HepG2 (cell line): Measurements from ENCODE around the gene CFAP99. TPM values are rescaled to one million over a fixed set of nuclear protein-coding genes. Genes with fewer than 3 reads are reported as not detected.

Experiments used
- ATF4 ChIP-seq, 2 experiments: fragments of 450-650 bp in 1 of 2; sonication (generic) in 1 of 2; formaldehyde crosslinking; IDR thresholded peaks; 2 replicates each; pipeline versions ENCODE4 v1.5.0 to v1.8.0; 2020 to 2022; ENCODE audit warnings: mild to moderate bottlenecking in 1 of 2, missing genetic modification reagents in 1 of 2
- CHCHD3 ChIP-seq: sonication (generic); formaldehyde crosslinking; IDR thresholded peaks from 2 replicates; pipeline ENCODE4 v1.8.0; 2022; ENCODE audit warnings: mild to moderate bottlenecking, missing genetic modification reagents, moderate library complexity
- CSRNP1 ChIP-seq: sonication (generic); formaldehyde crosslinking; IDR thresholded peaks from 2 replicates; pipeline ENCODE4 v1.8.1; 2023; ENCODE audit warnings: mild to moderate bottlenecking, missing genetic modification reagents
- DNMT1 ChIP-seq: sonication (generic); formaldehyde crosslinking; IDR thresholded peaks from 2 replicates; pipeline ENCODE4 v1.5.1; 2020; ENCODE audit warnings: mild to moderate bottlenecking, missing genetic modification reagents
- GABPA ChIP-seq, 2 experiments: IDR thresholded peaks; 2 replicates each; pipeline ENCODE4 v1.6.1; 2011 to 2016; ENCODE audit warnings: low read depth in 2 of 2, low read length in 1 of 2, missing biosample characterization in 1 of 2, missing genetic modification characterization in 1 of 2
- HHEX ChIP-seq: IDR thresholded peaks from 2 replicates; pipeline ENCODE4 v1.6.1; 2016; ENCODE audit warnings: control low read depth
- HNRNPK ChIP-seq: fragments of 200-400 bp; formaldehyde crosslinking; IDR thresholded peaks from 2 replicates; pipeline ENCODE4 v1.6.1; 2018; ENCODE audit warnings: low read length, low read depth, moderate library complexity, mild to moderate bottlenecking; ENCODE audit not compliant: poor library complexity, severe bottlenecking
- KDM3A ChIP-seq: IDR thresholded peaks from 2 replicates; pipeline ENCODE4 v1.6.1; 2018; ENCODE audit warnings: low read depth, missing compliant biosample characterization
- MZF1 ChIP-seq: sonication (generic); formaldehyde crosslinking; IDR thresholded peaks from 2 replicates; pipeline ENCODE4 v1.8.1; 2023; ENCODE audit warnings: mild to moderate bottlenecking, missing genetic modification reagents, borderline replicate concordance
- PRMT3 ChIP-seq: sonication (generic); formaldehyde crosslinking; IDR thresholded peaks from 2 replicates; pipeline ENCODE4 v1.8.1; 2022; ENCODE audit warnings: low read depth, mild to moderate bottlenecking, moderate library complexity, missing genetic modification reagents, borderline replicate concordance
- RAD21 ChIP-seq: fragments of 450-650 bp; formaldehyde crosslinking; IDR thresholded peaks from 2 replicates; pipeline ENCODE4 v1.5.0; 2020; ENCODE audit warnings: mild to moderate bottlenecking
- SALL2 ChIP-seq: sonication (generic); formaldehyde crosslinking; IDR thresholded peaks from 2 replicates; pipeline ENCODE4 v1.8.1; 2023; ENCODE audit warnings: mild to moderate bottlenecking, missing genetic modification reagents, inconsistent platforms
- SRY ChIP-seq: sonication (generic); formaldehyde crosslinking; IDR thresholded peaks from 2 replicates; pipeline ENCODE4 v1.8.0; 2022; ENCODE audit warnings: mild to moderate bottlenecking, missing genetic modification reagents
- U2AF1 ChIP-seq: fragments of 200-400 bp; formaldehyde crosslinking; optimal IDR thresholded peaks from 2 replicates; pipeline ENCODE3; 2017; ENCODE audit warnings: mild to moderate bottlenecking, low read depth, low read length
- YEATS4 ChIP-seq: sonication (generic); formaldehyde crosslinking; IDR thresholded peaks from 2 replicates; pipeline ENCODE4 v1.4.0; 2020; ENCODE audit warnings: missing genetic modification reagents, borderline replicate concordance
- ZBTB7A ChIP-seq: sonication (generic); formaldehyde crosslinking; IDR thresholded peaks from 2 replicates; pipeline ENCODE4 v1.8.0; 2022; ENCODE audit warnings: mild to moderate bottlenecking, missing genetic modification reagents
- ZNF101 ChIP-seq: sonication (generic); formaldehyde crosslinking; IDR thresholded peaks from 2 replicates; pipeline ENCODE4 v1.4.0; 2020; ENCODE audit warnings: mild to moderate bottlenecking, low read depth, missing genetic modification reagents, borderline replicate concordance
- ZNF317 ChIP-seq: sonication (generic); formaldehyde crosslinking; IDR thresholded peaks from 2 replicates; pipeline ENCODE4 v1.5.0; 2020; ENCODE audit warnings: mild to moderate bottlenecking, missing genetic modification reagents
- ZNF7 ChIP-seq: IDR thresholded peaks from 2 replicates; pipeline ENCODE4 v1.6.1; 2016; ENCODE audit warnings: missing biosample characterization, missing genetic modification reagents
- ZNF724P ChIP-seq: sonication (generic); formaldehyde crosslinking; IDR thresholded peaks from 2 replicates; pipeline ENCODE4 v1.8.0; 2022; ENCODE audit warnings: missing genetic modification reagents, borderline replicate concordance
- ZNF891 ChIP-seq: sonication (generic); formaldehyde crosslinking; IDR thresholded peaks from 2 replicates; pipeline ENCODE4 v1.5.0; 2020; ENCODE audit warnings: mild to moderate bottlenecking, missing genetic modification reagents
- polyA plus RNA-seq, 8 experiments: library from polyadenylated mRNA; depleted of rRNA in 3 of 8; stranded (reverse) in 7 of 8; unstranded in 1 of 8; fragments of >200 nt; fragmentation: Illumina TruSeq in 4 of 8; extraction: Trizol in 4 of 8; gene quantifications; 2 replicates each; pipeline versions ENCODE4 v1.2.1 to v1.2.3, GENCODE V29; 2011 to 2016; ENCODE audit warnings: low read depth in 4 of 8, missing spikeins in 1 of 8, mixed read lengths in 1 of 8; ENCODE audit not compliant: insufficient read depth in 1 of 8
- total RNA-seq, 5 experiments: library from RNA; depleted of rRNA; stranded (reverse); fragments of >200 nt; fragmentation: Illumina TruSeq; extraction: Trizol; gene quantifications; 2 replicates each; pipeline ENCODE4 v1.2.3, GENCODE V29; 2016; ENCODE audit warnings: low read depth in 1 of 5
- TF ChIP-seq, protein P1 (sequence below): sonication (generic); formaldehyde crosslinking; IDR thresholded peaks from 2 replicates; pipeline ENCODE4 v1.8.0; 2022; ENCODE audit warnings: missing genetic modification reagents, mild to moderate bottlenecking, borderline replicate concordance
- TF ChIP-seq, protein P2 (sequence below): sonication (generic); formaldehyde crosslinking; IDR thresholded peaks from 2 replicates; pipeline ENCODE4 v1.4.0; 2020; ENCODE audit warnings: mild to moderate bottlenecking, missing genetic modification reagents

The CFAP99 gene
- total and polyA plus RNA-seq, 2 of the 13 experiments (the other 11 are each of a cell fraction or from before 2014, with no cell fraction given) = not detected

GRCh38 chr4:2469192-2469984 lies 50.6 kb downstream of the CFAP99 start (continued):
- TF ChIP-seq GABPA (IDR thresholded peaks at IDR 0.05; ENCODE audit: low read depth, low read length) (no peak), GABPA (CRISPR knock-in tag; IDR thresholded peaks at IDR 0.05; ENCODE audit: low read depth) (peak; percentile 68), HNRNPK (no peak), HHEX (no peak), ZBTB7A (CRISPR knock-in tag) (0 out of 2 replicates have a peak, but pooled peaks have one; percentile 35), PRMT3 (no peak), ZNF101 (CRISPR knock-in tag) (peak; percentile 41; the same call in 1 of the 2 replicates), RAD21 (no peak), ZNF317 (CRISPR knock-in tag) (peak; percentile 15; the same call in 1 of the 2 replicates), SALL2 (CRISPR knock-in tag) (no peak), CSRNP1 (no peak; the same call in 1 of the 2 replicates), U2AF1 (no peak), ZNF891 (CRISPR knock-in tag) (no peak), YEATS4 (CRISPR knock-in tag) (no peak), ZNF7 (no peak), DNMT1 (peak; percentile 43; the same call in 1 of the 2 replicates), SRY (0 out of 2 replicates have a peak, but pooled peaks have one; percentile 68), CHCHD3 (CRISPR knock-in tag) (no peak), ATF4 (CRISPR knock-in tag; IDR thresholded peaks at IDR 0.05) (no peak), KDM3A (CRISPR knock-in tag) (no peak), MZF1 (CRISPR knock-in tag) (no peak), ZNF724P (no peak)
- TF ChIP-seq, protein P1, sequence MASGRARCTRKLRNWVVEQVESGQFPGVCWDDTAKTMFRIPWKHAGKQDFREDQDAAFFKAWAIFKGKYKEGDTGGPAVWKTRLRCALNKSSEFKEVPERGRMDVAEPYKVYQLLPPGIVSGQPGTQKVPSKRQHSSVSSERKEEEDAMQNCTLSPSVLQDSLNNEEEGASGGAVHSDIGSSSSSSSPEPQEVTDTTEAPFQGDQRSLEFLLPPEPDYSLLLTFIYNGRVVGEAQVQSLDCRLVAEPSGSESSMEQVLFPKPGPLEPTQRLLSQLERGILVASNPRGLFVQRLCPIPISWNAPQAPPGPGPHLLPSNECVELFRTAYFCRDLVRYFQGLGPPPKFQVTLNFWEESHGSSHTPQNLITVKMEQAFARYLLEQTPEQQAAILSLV (CRISPR knock-in tag) = no peak
- TF ChIP-seq, protein P2, sequence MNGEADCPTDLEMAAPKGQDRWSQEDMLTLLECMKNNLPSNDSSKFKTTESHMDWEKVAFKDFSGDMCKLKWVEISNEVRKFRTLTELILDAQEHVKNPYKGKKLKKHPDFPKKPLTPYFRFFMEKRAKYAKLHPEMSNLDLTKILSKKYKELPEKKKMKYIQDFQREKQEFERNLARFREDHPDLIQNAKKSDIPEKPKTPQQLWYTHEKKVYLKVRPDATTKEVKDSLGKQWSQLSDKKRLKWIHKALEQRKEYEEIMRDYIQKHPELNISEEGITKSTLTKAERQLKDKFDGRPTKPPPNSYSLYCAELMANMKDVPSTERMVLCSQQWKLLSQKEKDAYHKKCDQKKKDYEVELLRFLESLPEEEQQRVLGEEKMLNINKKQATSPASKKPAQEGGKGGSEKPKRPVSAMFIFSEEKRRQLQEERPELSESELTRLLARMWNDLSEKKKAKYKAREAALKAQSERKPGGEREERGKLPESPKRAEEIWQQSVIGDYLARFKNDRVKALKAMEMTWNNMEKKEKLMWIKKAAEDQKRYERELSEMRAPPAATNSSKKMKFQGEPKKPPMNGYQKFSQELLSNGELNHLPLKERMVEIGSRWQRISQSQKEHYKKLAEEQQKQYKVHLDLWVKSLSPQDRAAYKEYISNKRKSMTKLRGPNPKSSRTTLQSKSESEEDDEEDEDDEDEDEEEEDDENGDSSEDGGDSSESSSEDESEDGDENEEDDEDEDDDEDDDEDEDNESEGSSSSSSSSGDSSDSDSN (CRISPR knock-in tag) = peak; percentile 56; the same call in 1 of the 2 replicates
